Skin of body (tissue), 2 donors: ENCODE data around the gene POGZ. TPM values are rescaled to one million over a fixed set of nuclear protein-coding genes. Genes with fewer than 3 reads are reported as not detected.
"Not testable (repeated sequence)": the region's sequence is repeated elsewhere in the genome, so short reads cannot be mapped to it uniquely, and the experiment has no call there.

Experiments used
- DNase-seq: peaks from one replicate; lab custom pipeline; 2025; lab: John Stamatoyannopoulos, UW
- total RNA-seq: library from RNA; depleted of rRNA; stranded (reverse); fragments of >200 nt; gene quantifications from one replicate; pipeline ENCODE4 v1.2.3, GENCODE V29; 2014

POGZ gene
- total RNA-seq, 1 donor from 2014 or later: 53.0 TPM

GRCh38 chr1:151476083-151476482, 16.8 kb upstream of the POGZ start:
- no peak for DNase-seq

- DNase-seq: no peak
Measured at GRCh38 chr1:151475175-151475574, 15.9 kb upstream of the POGZ start.

- DNase-seq: no peak
Measured at GRCh38 chr1:151474745-151475144, 15.5 kb upstream of the POGZ start.

GRCh38 chr1:151472856-151473731, 13.8 kb upstream of the POGZ start:
- peak; percentile 33 for DNase-seq

GRCh38 chr1:151465026-151465425, 5.7 kb upstream of the POGZ start:
- no peak for DNase-seq

DNA sequence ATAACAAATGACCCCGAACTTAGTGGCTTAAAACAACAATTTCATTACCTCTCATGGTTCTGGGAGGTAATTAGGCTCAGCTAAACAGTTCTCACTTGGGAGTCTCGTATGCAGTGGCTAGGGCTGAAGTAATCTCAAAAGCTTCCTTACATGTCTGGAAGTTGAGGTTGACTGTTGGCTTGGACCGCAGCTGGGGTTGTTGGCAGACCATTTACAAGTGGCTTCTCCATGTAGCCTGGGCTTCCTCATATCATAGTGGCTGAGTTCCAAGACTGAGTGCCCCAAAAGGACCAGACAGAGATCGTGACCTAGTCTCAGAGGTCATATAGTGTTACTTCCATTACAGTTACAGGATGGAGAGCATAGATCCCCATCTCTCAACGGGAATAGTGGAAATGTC, 2.4 kb upstream of the POGZ start:
- no peak for DNase-seq

DNA sequence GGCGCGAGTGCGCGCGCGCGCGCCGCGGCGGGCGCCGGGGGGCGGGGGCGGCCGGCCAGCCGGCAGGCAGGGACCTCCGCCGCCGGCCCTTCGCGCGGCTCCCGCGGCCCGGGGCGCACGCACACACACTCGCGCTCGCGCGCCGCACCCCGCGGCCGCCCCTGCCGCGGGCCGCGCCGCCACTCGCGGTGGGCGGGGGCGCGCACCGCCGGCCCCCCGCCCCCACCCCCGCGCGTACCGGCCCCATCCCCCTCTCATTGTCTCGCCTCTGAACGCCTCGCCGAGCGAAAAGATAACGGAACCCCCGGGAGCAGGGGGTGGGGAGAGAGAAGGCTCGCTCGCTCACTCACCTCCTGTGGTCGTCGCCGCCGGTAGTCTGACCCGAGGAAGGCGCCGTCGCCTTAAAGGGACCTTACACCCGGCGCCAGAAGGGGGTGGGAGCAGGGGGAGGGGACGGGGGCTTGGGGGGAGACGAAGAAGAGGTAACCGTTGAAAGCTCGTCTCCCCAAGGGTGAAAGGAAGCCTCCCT, 428 bp downstream of the POGZ start:
- DNase-seq: peak; percentile 42

GRCh38 chr1:151457911-151458801, 1.1 kb downstream of the POGZ start:
- peak; percentile 90 for DNase-seq

DNA sequence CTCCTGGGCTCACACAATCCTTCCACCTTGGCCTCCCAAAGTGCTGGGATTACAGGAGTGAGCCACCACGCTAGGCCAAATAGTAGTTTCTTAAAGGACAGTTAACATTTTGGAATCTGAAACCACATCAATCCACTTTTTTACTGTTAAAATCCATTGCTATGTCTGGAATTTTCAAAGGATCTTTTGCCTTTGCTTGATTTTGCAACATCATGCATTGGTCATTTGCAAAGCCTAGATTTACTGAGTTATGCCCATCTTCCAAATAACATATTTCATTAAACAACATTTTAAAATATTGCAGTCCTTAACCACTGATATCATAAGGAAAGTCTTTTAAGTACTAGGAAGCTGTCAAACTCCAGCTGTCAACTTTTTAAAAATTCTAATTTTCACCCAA, 3.3 kb downstream of the POGZ start:
- DNase-seq: no peak

GRCh38 chr1:151455231-151455630, 4.1 kb downstream of the POGZ start:
- no peak for DNase-seq

DNA sequence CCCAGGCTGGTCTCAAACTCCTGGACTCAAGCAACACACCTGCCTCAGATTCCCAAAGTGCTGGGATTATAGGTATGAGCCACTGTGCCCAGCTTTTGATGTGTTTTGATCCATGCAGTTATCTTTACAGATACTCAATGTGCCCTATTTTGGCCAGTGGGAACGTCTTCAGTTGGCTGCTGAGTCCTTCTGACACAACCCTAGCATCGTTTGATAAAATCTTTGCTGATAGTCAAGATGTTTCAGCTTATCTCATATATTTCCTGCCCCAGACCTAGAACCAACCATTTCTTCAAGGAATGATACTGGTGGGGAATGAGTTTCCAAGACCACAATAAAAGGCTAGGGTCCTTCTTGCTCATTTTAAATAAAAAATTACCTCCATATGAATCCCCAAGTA, 11.6 kb downstream of the POGZ start:
- DNase-seq: no peak

- DNase-seq: no peak
Measured at GRCh38 chr1:151444783-151445177, 14.5 kb downstream of the POGZ start.

- peak; percentile 55 for DNase-seq
Measured at GRCh38 chr1:151443846-151444782, 15.2 kb downstream of the POGZ start.

DNA sequence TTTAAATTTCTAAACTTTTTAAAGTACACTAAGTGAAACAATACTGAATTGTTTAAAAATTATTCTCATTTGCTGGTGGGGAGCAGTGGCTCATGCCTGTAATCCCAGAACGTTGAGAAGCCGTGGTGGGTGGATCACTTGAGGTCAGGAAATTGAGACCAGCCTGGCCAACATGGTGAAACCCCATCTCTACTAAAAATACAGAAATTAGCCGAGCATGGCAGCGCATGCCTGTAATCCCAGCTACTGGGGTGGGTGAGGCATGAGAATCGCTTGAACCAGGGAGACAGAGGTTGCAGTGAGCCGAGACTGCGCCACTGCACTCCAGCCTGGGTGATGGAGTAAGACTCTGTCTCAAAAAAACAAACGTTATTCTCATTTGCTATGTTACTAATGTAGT, 21.9 kb downstream of the POGZ start:
- DNase-seq: not testable (repeated sequence)

DNA sequence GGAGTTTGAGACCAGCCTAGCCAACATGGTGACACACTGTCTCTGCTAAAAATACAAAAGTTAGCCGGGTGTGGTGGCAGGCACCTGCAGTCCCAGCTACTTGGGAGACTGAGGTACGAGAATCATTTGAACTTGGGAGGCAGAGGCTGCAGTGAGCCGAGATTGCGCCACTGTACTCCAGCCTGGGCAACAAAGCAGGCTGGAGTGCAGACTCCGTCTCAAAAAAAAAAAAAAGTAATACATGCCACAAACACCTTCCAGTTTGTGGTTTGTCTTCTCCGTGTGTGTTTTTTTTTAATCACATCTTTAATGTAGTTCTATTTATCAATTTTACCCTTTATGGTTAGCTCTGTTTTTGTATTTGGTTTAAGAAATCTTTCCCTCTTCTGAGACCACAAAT, 22.3 kb downstream of the POGZ start:
- no peak for DNase-seq

DNA sequence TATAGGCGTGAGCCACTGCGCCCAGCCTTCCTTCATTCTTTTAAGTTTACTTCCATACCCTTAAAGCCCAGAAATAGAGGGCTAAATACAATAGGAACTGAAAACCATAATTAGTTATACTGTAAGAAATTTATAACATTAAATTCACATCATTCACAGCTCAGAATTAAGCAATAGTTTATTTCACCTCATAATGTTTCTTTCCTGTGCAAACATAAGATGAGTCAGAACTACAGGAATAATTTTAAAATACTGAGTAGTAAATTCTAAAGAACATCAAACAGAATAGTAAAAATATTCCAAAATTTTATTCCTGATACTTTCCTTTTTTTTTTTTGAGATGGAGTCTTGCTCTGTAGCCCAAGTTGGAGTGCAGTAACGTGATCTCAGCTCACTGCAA, 24.1 kb downstream of the POGZ start:
- no peak for DNase-seq

- not testable (repeated sequence) for DNase-seq
Measured at GRCh38 chr1:151433827-151434226, 25.5 kb downstream of the POGZ start.

- no peak for DNase-seq
Measured at GRCh38 chr1:151428068-151428467, 31.2 kb downstream of the POGZ start.

GRCh38 chr1:151425103-151425502, 34.2 kb downstream of the POGZ start:
- no peak for DNase-seq

GRCh38 chr1:151419819-151420218, 39.5 kb downstream of the POGZ start:
- no peak for DNase-seq

DNA sequence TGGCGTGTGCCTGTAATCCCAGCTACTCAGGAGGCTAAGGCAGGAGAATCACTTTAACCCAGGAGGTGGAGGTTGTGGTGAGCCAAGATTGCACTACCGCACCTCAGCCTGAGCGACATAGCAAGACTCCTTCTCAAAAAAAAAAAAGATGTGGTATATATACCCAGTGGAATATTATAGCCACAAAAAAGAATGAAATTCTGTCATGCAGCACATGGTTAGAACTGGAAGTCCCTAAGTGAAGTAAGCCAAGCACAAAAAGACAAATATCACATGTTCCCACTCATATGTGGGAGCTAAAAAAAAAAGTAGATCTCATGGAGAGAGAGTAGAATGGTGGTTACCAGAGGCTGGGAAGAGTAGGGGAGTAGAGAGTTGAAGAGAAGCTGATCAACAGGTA, 41.2 kb downstream of the POGZ start:
- no peak for DNase-seq
